MCF 10A (cell line): Measurements from ENCODE around the gene CBFA2T3. TPM values are rescaled to one million over a fixed set of nuclear protein-coding genes. Genes with fewer than 3 reads are reported as not detected.

Experiments used
- BruUV-seq: library from RNA; stranded (reverse); fragments of 400-500 nt; replicated peaks from 2 replicates; lab custom pipeline; 2021; lab: Mats Ljungman, UMichigan
- CTCF ChIA-PET: fragments of 300-600 bp; sonication (Branson Sonifier 250); formaldehyde crosslinking; extraction: SDS; loops from one replicate; lab custom pipeline; 2021; ENCODE audit warnings: antibody characterized with exemption, inconsistent platforms; lab: Yijun Ruan, JAX
- POLR2A ChIA-PET: fragments of 300-600, 350-650 bp; sonication (Branson Sonifier 250); formaldehyde crosslinking; extraction: SDS; loops from one replicate; lab custom pipeline; 2020; ENCODE audit warnings: antibody characterized with exemption, inconsistent platforms; lab: Yijun Ruan, JAX
- DNase-seq: peaks from one replicate; pipeline ENCODE4 v3.0.0-alpha.2; 2018; ENCODE audit not compliant: unreplicated experiment
- H3K27ac Mint-ChIP-seq: one replicate; pipeline ENCODE4 v1.8.0; 2022; ENCODE audit warnings: mild to moderate bottlenecking, low read depth, mixed read lengths; ENCODE audit not compliant: unreplicated experiment
- H3K27me3 Mint-ChIP-seq: one replicate; pipeline ENCODE4 v1.8.0; 2022; ENCODE audit warnings: mixed read lengths; ENCODE audit not compliant: insufficient read depth, unreplicated experiment
- H3K36me3 Mint-ChIP-seq: one replicate; pipeline ENCODE4 v1.8.0; 2022; ENCODE audit warnings: mild to moderate bottlenecking, moderate library complexity, mixed read lengths; ENCODE audit not compliant: insufficient read depth, unreplicated experiment
- H3K4me1 Mint-ChIP-seq: one replicate; pipeline ENCODE4 v1.8.0; 2022; ENCODE audit warnings: mixed read lengths; ENCODE audit not compliant: insufficient read depth, unreplicated experiment
- H3K4me3 Mint-ChIP-seq: one replicate; pipeline ENCODE4 v1.8.0; 2022; ENCODE audit warnings: mild to moderate bottlenecking, moderate library complexity, mixed read lengths; ENCODE audit not compliant: unreplicated experiment
- H3K9me3 Mint-ChIP-seq: one replicate; pipeline ENCODE4 v1.8.0; 2022; ENCODE audit warnings: mixed read lengths; ENCODE audit not compliant: unreplicated experiment
- intact Hi-C: fragments of 100-400 bp; cut with micrococcal nuclease; formaldehyde crosslinking; loops from 2 replicates; pipeline ENCODE4 v1.14.1; 2022
- total RNA-seq: library from RNA; stranded (reverse); gene quantifications from 2 replicates; pipeline ENCODE4 v1.2.3, GENCODE V29; 2022
- TF ChIP-seq, protein P1 (sequence below): fragments of 200-600 bp; IDR thresholded peaks from one replicate; pipeline ENCODE4 v1.8.0; 2022; ENCODE audit warnings: antibody characterized with exemption, mild to moderate bottlenecking; ENCODE audit not compliant: unreplicated experiment

The CBFA2T3 gene
- total RNA-seq, 1 experiment from 2014 or later: not detected

DNA sequence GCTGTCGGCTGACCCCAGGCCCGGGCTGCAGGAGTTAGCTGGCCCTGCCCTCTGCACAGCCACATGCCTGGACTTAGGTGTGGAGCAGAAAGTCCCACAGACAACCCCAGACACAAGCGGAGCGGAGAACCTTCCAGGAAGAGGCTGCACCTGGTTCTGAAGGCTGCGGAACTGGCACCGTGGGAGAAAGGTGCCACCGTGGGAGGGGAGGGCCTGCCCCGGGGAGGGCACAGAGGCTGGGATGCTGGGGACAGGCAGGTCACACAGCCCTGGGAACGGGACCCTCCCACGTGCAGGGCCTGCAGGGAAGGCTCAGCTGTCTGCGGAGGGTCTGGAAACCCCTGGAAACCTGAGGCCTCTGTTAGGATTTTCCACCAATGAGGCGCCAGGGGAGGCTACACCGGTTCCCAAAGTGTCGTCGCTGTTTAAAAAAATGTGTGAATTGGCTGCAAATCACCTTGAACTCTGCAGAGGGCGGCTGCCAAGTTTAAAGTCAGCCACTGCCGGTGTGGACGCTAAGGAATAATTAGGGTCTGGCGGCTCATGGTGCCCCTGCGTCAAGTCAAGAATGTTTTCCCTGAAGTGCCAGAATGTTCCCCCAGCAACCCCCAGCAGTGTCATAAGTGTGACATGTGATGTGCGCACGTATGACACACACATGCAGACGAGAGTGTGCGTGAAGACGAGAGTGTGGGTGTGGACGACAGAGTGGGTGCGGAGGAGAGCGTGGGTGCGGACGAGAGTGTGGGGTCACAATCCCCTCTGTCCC, 59.7 kb downstream of the CBFA2T3 start:
- CTCF ChIA-PET: no interaction called here
- intact Hi-C loops: no loop called here
- POLR2A ChIA-PET: no interaction called here
- Mint-ChIP-seq H3K36me3 (no peaks in the 10 kb centered on the region), H3K4me3 (peak overlapping the region; percentile 40), H3K27me3 (no peaks in the 10 kb centered on the region), H3K9me3 (no peaks in the 10 kb centered on the region), H3K4me1 (peaks cover 5% of the 10 kb centered on the region), H3K27ac (no peak overlapping the region)
- no peak for DNase-seq
- BruUV-seq: no TSS peak
- TF ChIP-seq, protein P1, sequence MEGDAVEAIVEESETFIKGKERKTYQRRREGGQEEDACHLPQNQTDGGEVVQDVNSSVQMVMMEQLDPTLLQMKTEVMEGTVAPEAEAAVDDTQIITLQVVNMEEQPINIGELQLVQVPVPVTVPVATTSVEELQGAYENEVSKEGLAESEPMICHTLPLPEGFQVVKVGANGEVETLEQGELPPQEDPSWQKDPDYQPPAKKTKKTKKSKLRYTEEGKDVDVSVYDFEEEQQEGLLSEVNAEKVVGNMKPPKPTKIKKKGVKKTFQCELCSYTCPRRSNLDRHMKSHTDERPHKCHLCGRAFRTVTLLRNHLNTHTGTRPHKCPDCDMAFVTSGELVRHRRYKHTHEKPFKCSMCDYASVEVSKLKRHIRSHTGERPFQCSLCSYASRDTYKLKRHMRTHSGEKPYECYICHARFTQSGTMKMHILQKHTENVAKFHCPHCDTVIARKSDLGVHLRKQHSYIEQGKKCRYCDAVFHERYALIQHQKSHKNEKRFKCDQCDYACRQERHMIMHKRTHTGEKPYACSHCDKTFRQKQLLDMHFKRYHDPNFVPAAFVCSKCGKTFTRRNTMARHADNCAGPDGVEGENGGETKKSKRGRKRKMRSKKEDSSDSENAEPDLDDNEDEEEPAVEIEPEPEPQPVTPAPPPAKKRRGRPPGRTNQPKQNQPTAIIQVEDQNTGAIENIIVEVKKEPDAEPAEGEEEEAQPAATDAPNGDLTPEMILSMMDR: no peak

GRCh38 chr16:88915639-88916327, 61.2 kb downstream of the CBFA2T3 start:
- no peak overlapping the region for H3K4me3 Mint-ChIP-seq
- TF ChIP-seq, protein P1: no peak
- H3K9me3 Mint-ChIP-seq: no peaks in the 10 kb centered on the region
- intact Hi-C loops: no loop called here
- no peaks in the 10 kb centered on the region for H3K27me3 Mint-ChIP-seq
- H3K27ac Mint-ChIP-seq: no peak overlapping the region
- peaks cover 5% of the 10 kb centered on the region for H3K4me1 Mint-ChIP-seq
- no peaks in the 10 kb centered on the region for H3K36me3 Mint-ChIP-seq
- no peak for DNase-seq
- CTCF ChIA-PET: no interaction called here
- no TSS peak for BruUV-seq
- POLR2A ChIA-PET: no interaction called here

- ChIA-PET CTCF (no interaction called here), POLR2A (no interaction called here)
- H3K9me3 Mint-ChIP-seq: no peaks in the 10 kb centered on the region
- TF ChIP-seq, protein P1: no peak
- no TSS peak for BruUV-seq
- H3K36me3 Mint-ChIP-seq: no peaks in the 10 kb centered on the region
- peaks cover 5% of the 10 kb centered on the region for H3K4me1 Mint-ChIP-seq
- intact Hi-C loops: no loop called here
- no peak overlapping the region for H3K4me3 Mint-ChIP-seq
- no peak for DNase-seq
- no peaks in the 10 kb centered on the region for H3K27me3 Mint-ChIP-seq
- no peak overlapping the region for H3K27ac Mint-ChIP-seq
These were observed 62.1 kb downstream of the CBFA2T3 start for GRCh38 chr16:88914750-88915368.

DNA sequence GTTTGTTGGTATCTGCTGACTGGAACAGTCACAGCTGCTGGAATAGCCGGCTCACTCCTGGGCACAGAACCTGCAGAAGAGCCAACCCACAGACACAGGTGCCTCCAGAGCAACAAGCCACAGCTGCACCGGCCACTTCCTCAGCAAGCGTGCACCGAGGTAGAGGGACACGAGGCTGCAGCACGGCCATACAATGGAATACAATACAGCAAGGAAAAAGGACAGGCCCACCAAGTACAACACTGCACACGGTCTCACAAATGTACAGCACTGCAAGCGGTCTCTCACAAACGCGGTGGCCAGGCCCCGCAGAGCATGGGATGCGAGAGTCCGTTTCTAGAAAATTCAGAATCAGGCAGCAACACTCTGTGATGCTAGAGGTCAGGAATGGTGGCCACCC, 63.1 kb downstream of the CBFA2T3 start:
- no peaks in the 10 kb centered on the region for H3K27me3 Mint-ChIP-seq
- CTCF ChIA-PET: no interaction called here
- H3K36me3 Mint-ChIP-seq: no peaks in the 10 kb centered on the region
- TF ChIP-seq, protein P1: no peak
- POLR2A ChIA-PET: no interaction called here
- no peak overlapping the region for H3K27ac Mint-ChIP-seq
- intact Hi-C loops: no loop called here
- BruUV-seq: no TSS peak
- no peaks in the 10 kb centered on the region for H3K9me3 Mint-ChIP-seq
- DNase-seq: no peak
- H3K4me1 Mint-ChIP-seq: peaks cover 5% of the 10 kb centered on the region
- H3K4me3 Mint-ChIP-seq: no peak overlapping the region
